GM10847 (cell line): ENCODE results near the gene WHRN.

Source experiments
- POLR2A ChIP-seq: IDR thresholded peaks from 2 replicates; pipeline ENCODE4 v1.6.1; 2011; ENCODE audit not compliant: insufficient read length; ENCODE audit errors: extremely low read depth

WHRN gene

GRCh38 chr9:114387680-114388356 lies 117.5 kb downstream of the WHRN start, which contains the start of gene AKNA:
TSS of gene AKNA (minus strand) at chr9:114387982. CDS start at chr9:114381333, 6,649 bp downstream.
- peak; percentile 80 for TF ChIP-seq POLR2A

- TF ChIP-seq POLR2A = peak; percentile 11
Observed at GRCh38 chr9:114386886-114387679, 118.2 kb downstream of the WHRN start.

- TF ChIP-seq POLR2A = no peak
Observed at GRCh38 chr9:114386361-114386885, 118.8 kb downstream of the WHRN start.

- TF ChIP-seq POLR2A = peak; percentile 66
Observed at GRCh38 chr9:114385397-114386181, 119.7 kb downstream of the WHRN start.

GRCh38 chr9:114384836-114385396 lies 120.4 kb downstream of the WHRN start:
- TF ChIP-seq POLR2A = no peak

- TF ChIP-seq POLR2A = no peak
Observed at GRCh38 chr9:114384341-114384740, 120.9 kb downstream of the WHRN start.

GRCh38 chr9:114383521-114384231 lies 121.6 kb downstream of the WHRN start:
- peak; percentile 5 for TF ChIP-seq POLR2A

- TF ChIP-seq POLR2A = peak; percentile 14
Observed at GRCh38 chr9:114382699-114383520, 122.4 kb downstream of the WHRN start.

- TF ChIP-seq POLR2A = no peak
Observed at GRCh38 chr9:114378883-114379282, 126.4 kb downstream of the WHRN start.

- no peak for TF ChIP-seq POLR2A
Observed at GRCh38 chr9:114378016-114378415, 127.3 kb downstream of the WHRN start.

GRCh38 chr9:114376586-114377445 lies 128.5 kb downstream of the WHRN start:
- no peak for TF ChIP-seq POLR2A

- no peak for TF ChIP-seq POLR2A
Observed at GRCh38 chr9:114375386-114376175, 129.7 kb downstream of the WHRN start.

- no peak for TF ChIP-seq POLR2A
Observed at GRCh38 chr9:114374936-114375335, 130.3 kb downstream of the WHRN start.
